ENCODE results near the gene VWA1.
"Not testable (repeated sequence)": the region's sequence is repeated elsewhere in the genome, so short reads cannot be mapped to it uniquely, and the experiment has no call there.

Gene VWA1

DNA sequence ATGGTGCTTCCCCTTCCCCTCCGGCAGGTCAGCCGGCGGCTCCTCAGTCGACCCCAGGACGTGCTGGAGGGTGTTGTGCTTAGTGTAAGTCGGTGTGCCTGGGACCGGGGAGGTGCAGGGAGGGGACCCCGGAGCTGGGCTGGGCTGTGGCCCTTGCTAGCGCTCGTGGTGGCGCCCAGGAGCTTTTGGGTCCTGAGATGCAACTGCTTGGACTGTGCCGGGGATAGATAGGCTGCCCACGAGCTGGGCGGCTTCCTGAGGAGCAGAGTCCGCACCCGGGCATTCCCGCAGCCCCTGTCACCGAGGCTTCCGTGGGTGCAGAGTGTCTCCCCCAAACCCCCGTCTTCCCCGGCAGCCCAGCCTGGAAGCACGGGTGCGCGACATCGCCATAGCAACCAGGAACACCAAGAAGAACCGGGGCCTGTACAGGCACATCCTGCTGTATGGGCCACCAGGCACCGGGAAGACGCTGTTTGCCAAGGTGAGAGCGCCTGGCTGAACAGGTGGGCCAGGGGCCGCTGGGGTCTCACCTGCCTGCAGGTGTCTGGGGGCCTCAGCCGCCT lies 50.3 kb downstream of the VWA1 start:
- not testable (repeated sequence) for DNase-seq (ENCODE audit: low spot score)

DNA sequence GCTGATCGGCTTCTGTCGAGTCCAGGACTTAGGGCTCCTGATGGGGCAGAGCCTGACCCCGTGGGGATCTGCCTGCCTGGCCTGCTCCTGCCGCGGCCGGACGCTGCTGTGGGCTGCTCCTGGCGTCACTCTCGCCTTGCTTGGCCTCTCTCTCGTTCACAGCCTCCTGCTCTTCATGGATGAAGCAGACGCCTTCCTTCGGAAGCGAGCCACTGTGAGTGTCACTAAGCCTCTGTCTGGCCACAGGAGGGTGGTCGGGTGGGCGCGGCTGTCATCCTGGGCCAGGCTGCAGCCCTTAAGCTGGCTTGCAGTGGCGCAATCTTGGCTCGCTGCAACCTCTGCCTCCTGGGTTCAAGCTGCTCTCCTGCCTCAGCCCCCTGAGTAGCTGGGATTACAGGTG lies 52.2 kb downstream of the VWA1 start:
- no peak for DNase-seq (ENCODE audit: low spot score)

DNA sequence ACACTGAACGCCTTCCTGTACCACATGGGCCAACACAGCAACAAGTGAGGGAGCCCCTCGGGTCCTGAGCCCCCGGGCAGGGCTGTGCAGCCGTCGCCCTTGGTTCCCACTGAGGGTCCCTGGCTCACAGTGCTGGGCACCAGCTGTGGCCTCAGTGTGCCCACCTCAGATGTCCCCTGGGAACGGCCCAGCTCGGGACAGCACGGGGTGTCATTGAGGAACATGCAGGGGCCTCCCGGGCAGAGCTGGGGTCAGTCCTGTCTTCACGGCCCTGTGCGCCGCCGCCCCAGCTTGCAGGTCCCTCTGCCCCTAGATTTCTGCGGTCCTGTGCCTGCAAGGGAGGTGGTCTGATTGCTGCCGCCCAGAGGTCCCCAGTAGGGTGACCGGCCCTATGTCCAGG lies 53.7 kb downstream of the VWA1 start:
- no peak for DNase-seq (ENCODE audit: low spot score)

DNA sequence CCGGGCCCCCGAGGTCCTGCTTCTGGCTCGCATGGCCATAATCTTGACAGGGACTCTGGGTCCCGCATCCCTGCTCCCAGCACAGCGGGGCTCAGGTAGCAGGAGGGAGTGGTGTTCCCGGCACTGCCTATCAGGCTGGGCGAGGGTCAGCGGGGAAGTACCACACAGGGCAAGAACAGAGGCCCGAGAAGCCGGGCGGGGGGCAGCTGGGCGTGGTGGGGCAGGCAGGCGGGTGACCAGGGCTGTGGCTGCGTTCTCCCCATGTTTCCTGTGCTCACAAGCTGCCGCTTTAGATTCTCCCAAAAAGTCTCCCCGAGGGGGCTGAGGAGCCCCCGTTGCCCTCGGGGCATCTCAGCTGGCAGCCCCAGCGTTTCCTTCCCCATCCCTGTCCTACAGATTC lies 54.4 kb downstream of the VWA1 start:
- no peak for DNase-seq (ENCODE audit: low spot score)

DNA sequence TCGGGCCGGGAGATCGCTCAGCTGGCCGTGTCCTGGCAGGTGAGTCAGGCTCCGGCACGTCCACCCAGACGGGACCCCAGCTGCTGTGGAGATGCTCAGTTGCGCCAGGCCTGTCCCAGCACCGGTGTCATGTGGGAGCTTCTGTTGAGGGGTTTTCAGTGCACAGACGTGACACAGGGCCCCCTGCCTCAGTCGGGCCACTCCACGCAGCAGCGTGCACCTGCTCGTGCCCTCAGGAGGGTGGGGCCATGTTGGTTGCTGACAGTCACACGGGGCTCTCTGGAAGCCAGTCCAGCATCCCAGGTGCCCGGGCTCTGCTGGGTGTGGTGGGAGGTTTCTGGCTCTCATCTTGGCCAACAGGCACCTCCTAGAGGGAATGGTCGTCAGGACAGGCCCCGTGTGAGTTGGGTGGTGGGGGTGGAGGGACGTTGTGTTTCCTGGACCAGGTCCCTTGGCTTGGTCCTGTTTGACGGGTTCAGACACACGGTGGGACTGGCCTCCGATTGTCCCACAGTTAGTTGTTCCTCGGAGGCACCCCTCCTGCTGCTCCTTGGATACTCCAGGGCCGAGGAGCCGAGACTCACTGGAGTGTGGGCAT lies 55.2 kb downstream of the VWA1 start:
- no peak for DNase-seq (ENCODE audit: low spot score)

DNA sequence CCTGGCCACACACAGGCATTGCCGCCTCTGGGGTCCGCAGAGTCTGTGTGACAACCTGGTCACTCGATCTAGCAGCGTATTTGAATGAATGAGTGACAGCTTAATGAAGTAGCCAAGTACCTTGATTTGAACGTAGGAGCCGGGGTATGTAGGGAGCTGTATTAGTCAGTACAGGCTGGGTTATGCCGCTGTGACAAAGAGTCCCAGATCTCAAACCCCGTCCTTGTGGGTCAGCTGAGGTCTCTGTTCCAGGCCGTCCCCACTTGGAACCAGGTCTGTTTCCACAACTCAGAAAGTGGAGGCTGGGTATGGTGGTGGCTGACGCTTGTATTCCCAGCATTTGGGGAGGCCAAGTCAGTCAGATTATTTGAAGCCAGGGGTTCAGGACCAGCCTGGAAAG lies 56.1 kb downstream of the VWA1 start:
- DNase-seq (ENCODE audit: low spot score), result no peak

Data from globus pallidus (tissue), 1 donor.